ENCODE measurements around the gene CTIF. TPM values are rescaled to one million over a fixed set of nuclear protein-coding genes. Genes with fewer than 3 reads are reported as not detected.

The CTIF gene
- total RNA-seq, 1 experiment from 2014 or later, result 3.7 TPM

DNA sequence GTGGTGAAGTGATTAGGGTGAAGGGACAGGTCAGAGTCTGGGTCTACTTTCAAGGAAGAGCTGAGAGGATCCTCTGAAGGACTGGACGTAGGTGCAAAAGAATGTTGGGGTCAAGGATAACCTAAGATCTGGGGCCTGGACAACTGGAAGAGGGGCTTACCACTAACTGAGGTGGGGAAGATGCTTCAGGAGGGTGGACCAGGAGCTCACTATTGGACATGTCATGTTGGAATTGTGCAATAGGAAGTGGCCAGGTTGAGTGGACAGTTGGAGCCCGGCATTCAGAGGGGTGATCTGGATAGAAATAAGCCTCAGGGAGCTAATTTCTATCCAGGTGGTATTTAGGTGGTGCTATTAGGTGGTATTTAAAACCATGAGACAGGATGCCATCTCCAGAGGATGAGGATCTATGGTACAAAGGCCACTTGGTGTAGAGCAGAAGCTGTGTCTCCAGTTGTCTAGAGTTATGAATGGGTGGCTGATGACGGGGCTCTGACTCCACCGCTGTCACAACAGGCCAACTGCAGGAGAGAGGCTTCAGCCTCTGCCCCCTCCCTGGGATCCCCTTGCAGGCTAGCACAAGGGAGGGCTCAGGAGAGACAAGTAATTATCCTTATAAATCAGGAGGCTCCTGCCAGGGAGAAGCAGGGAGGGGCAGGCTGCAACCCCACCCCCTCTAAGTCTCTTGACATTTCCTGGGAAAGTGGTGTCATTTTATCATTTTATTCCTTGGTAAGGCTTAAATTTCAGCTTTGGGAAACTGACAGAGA lies 254.0 kb downstream of the CTIF start:
- no peak for DNase-seq (ENCODE audit: low read depth, low spot score)
- in situ Hi-C loops (cut with HindIII; ENCODE audit: low pct_unique_long_range_greater_than_20kb, low sequenced_read_pairs), result no loop called here

GRCh38 chr18:48794251-48794970 lies 255.6 kb downstream of the CTIF start:
- DNase-seq (ENCODE audit: low read depth, low spot score), result no peak
- in situ Hi-C loops (cut with HindIII; ENCODE audit: low pct_unique_long_range_greater_than_20kb, low sequenced_read_pairs), result no loop called here

GRCh38 chr18:48795696-48796095 lies 256.9 kb downstream of the CTIF start:
- no peak for DNase-seq (ENCODE audit: low read depth, low spot score)
- in situ Hi-C loops (cut with HindIII; ENCODE audit: low pct_unique_long_range_greater_than_20kb, low sequenced_read_pairs), result no loop called here

- no peak for DNase-seq (ENCODE audit: low read depth, low spot score)
- in situ Hi-C loops (cut with HindIII; ENCODE audit: low pct_unique_long_range_greater_than_20kb, low sequenced_read_pairs), result no loop called here
Observed at GRCh38 chr18:48796491-48797205, 257.8 kb downstream of the CTIF start.

- DNase-seq (ENCODE audit: low read depth, low spot score), result no peak
- in situ Hi-C loops (cut with HindIII; ENCODE audit: low pct_unique_long_range_greater_than_20kb, low sequenced_read_pairs), result no loop called here
Observed at GRCh38 chr18:48797841-48798255, 259.0 kb downstream of the CTIF start.

- in situ Hi-C loops (cut with HindIII; ENCODE audit: low pct_unique_long_range_greater_than_20kb, low sequenced_read_pairs), result no loop called here
Observed at GRCh38 chr18:48798334-48799245, 259.8 kb downstream of the CTIF start.

DNA sequence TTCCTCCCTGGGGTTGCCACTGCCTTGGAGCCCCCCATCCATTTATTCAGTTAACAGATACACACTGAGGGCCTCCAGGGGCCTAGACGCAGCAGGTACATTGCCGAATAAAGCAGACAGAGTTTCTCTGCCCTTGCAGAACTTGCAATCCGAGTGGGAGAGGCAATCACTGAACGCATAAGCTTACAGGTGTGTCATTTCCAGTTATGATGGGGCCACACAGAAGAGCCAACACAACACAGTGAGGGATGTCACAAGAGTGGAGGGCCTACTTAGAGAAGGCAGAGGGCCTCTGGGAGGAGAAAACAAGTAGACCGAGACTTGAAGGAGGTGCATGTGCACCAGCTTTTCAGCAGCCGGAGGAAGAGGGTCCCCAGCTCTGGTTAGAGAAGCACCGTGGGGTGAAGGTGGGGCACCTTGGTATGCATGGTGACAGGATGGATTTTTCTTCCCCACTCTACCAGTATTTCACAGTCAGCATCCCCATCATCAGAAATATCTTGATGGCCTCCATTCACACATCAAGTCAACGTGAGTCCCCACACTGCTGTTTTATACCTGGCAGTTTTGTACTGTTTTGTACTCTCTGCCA lies 261.0 kb downstream of the CTIF start:
- DNase-seq (ENCODE audit: low read depth, low spot score), result no peak
- in situ Hi-C loops (cut with HindIII; ENCODE audit: low pct_unique_long_range_greater_than_20kb, low sequenced_read_pairs), result no loop called here

More at GRCh38 chr18:48798334-48799245, 259.8 kb downstream of the CTIF start:
- DNase-seq (ENCODE audit: low read depth, low spot score), result no peak

GRCh38 chr18:48800466-48800865 lies 261.6 kb downstream of the CTIF start:
- in situ Hi-C loops (cut with HindIII; ENCODE audit: low pct_unique_long_range_greater_than_20kb, low sequenced_read_pairs), result no loop called here

DNA sequence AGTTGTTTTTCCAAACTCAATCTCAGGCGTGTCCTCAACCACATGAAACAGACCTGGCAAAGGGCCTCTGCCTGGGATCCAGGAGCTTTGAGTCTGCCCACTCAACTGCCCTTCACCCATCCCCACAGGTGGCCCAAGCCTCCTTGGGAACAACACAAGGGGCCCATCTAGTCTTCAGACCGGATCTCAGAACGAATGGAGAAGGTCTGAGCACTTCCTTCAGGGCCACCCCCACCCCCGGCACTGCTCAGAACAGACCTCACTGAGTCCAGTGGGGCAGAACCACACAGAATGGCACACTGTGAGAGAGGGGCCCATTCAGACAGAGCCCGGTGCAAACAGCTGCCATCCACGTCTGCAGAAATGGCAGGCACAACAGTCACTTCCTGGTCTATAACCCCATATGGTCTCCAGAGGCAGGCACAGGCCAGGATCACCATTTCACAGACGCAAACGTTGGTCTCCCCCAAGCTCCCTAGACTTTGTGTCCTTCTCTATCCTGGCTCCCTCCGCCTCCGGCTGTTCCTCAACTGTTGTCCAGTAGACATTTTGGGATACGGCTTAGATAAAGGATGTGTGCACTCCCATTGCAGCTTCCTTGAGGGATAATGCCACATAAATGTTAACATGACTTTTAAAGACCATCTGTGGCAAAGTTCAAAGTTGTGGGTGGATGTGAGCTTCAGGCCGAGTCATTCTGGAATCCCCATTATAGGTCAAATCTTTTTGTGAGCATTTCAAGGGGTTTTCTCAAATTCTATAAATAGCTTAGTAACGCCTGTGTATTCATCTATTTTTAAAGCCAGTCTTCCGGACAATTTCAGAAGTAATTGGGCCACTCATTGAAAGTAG lies 262.3 kb downstream of the CTIF start:
- in situ Hi-C loops (cut with HindIII; ENCODE audit: low pct_unique_long_range_greater_than_20kb, low sequenced_read_pairs), result no loop called here
- DNase-seq (ENCODE audit: low read depth, low spot score), result no peak

More at GRCh38 chr18:48800466-48800865, 261.6 kb downstream of the CTIF start:
- no peak for DNase-seq (ENCODE audit: low read depth, low spot score)

- in situ Hi-C loops (cut with HindIII; ENCODE audit: low pct_unique_long_range_greater_than_20kb, low sequenced_read_pairs), result no loop called here
- DNase-seq (ENCODE audit: low read depth, low spot score), result no peak
Observed at GRCh38 chr18:48801728-48802542, 263.1 kb downstream of the CTIF start.

- in situ Hi-C loops (cut with HindIII; ENCODE audit: low pct_unique_long_range_greater_than_20kb, low sequenced_read_pairs), result no loop called here
- DNase-seq (ENCODE audit: low read depth, low spot score), result no peak
Observed at GRCh38 chr18:48802543-48803290, 263.9 kb downstream of the CTIF start.

GRCh38 chr18:48803518-48803917 lies 264.7 kb downstream of the CTIF start:
- DNase-seq (ENCODE audit: low read depth, low spot score), result no peak
- in situ Hi-C loops (cut with HindIII; ENCODE audit: low pct_unique_long_range_greater_than_20kb, low sequenced_read_pairs), result no loop called here

DNA sequence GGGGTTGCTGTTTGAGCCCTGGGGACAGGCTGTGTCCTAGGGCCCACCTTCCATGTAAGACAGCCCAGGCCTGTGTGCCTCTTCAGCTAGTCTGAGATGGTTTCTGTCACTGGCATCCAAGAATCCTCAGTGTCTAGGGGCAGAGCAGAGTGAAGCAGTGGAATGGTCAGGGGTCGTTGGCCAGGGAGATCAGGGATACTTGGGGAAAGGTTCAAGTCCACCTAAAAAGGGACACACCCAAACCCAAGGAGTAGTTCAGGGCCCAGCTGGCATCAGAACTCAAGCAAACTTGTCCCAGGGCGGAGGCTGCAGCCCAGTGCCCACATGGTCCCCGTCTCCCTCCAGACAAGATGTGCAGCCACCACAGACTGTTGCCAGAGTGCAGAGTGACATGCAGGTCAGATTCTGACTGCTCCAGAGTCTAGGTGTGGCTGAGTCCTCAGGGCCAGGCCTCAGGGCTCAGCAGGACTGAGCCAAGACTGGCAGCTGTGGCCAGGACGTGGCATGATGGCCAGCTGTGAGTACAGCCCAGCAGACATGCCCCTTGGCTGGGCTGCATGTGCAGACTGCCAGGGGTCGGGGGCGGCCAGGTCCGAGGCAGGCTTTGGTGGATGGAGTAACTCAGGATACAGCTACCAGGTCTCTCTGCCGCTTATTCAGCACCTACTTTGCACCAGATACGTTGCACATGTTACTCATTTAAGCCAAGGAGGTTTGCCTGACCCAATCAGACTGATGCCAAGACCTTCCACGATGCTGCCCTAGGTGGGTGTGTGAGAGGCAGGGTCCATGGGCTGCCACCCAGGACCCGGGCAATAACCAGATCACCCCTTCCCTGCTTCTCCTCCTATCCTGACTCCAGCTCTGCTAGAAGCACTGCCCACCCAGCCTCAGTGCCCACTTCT lies 265.4 kb downstream of the CTIF start:
- no peak for DNase-seq (ENCODE audit: low read depth, low spot score)

More for the DNA sequence above, 265.4 kb downstream of the CTIF start:
- in situ Hi-C loops (cut with HindIII; ENCODE audit: low pct_unique_long_range_greater_than_20kb, low sequenced_read_pairs), result no loop called here
